ENCODE data around the gene SP2.
A peak's percentile ranks its signal among the peaks of the same experiment; 100 is the strongest.

Gene SP2

GRCh38 chr17:47898241-47898640, 2.2 kb downstream of the SP2 start:
- in situ Hi-C loops (cut with HindIII; ENCODE audit: low sequenced_read_pairs) = no loop called here
- no peak overlapping the region for H3K4me3 ChIP-seq (ENCODE audit: low read depth, low read length)
- TF ChIP-seq CTCF (IDR thresholded peaks at IDR 0.05; ENCODE audit: low read depth, low read length) = no peak
- DNase-seq (ENCODE audit: low read depth, low spot score) = no peak

GRCh38 chr17:47899643-47900042, 3.6 kb downstream of the SP2 start:
- DNase-seq (ENCODE audit: low read depth, low spot score) = no peak
- no peak for TF ChIP-seq CTCF (IDR thresholded peaks at IDR 0.05; ENCODE audit: low read depth, low read length)
- H3K4me3 ChIP-seq (ENCODE audit: low read depth, low read length) = no peak overlapping the region
- in situ Hi-C loops (cut with HindIII; ENCODE audit: low sequenced_read_pairs) = no loop called here

GRCh38 chr17:47901423-47901822, 5.4 kb downstream of the SP2 start:
- no peak overlapping the region for H3K4me3 ChIP-seq (ENCODE audit: low read depth, low read length)
- in situ Hi-C loops (cut with HindIII; ENCODE audit: low sequenced_read_pairs) = no loop called here
- no peak for DNase-seq (ENCODE audit: low read depth, low spot score)
- no peak for TF ChIP-seq CTCF (IDR thresholded peaks at IDR 0.05; ENCODE audit: low read depth, low read length)

- TF ChIP-seq CTCF (IDR thresholded peaks at IDR 0.05; ENCODE audit: low read depth, low read length) = no peak
- DNase-seq (ENCODE audit: low read depth, low spot score) = no peak
- in situ Hi-C loops (cut with HindIII; ENCODE audit: low sequenced_read_pairs) = no loop called here
- H3K4me3 ChIP-seq (ENCODE audit: low read depth, low read length) = no peak overlapping the region
Observed at GRCh38 chr17:47902039-47902744, 6.2 kb downstream of the SP2 start.

GRCh38 chr17:47905221-47905733, 9.2 kb downstream of the SP2 start:
- in situ Hi-C loops (cut with HindIII; ENCODE audit: low sequenced_read_pairs) = no loop called here
- peak; percentile 89 for DNase-seq (ENCODE audit: low read depth, low spot score)
- no peak for TF ChIP-seq CTCF (IDR thresholded peaks at IDR 0.05; ENCODE audit: low read depth, low read length)
- H3K4me3 ChIP-seq (ENCODE audit: low read depth, low read length) = no peak overlapping the region

- in situ Hi-C loops (cut with HindIII; ENCODE audit: low sequenced_read_pairs) = no loop called here
- DNase-seq (ENCODE audit: low read depth, low spot score) = no peak
- H3K4me3 ChIP-seq (ENCODE audit: low read depth, low read length) = no peak overlapping the region
- no peak for TF ChIP-seq CTCF (IDR thresholded peaks at IDR 0.05; ENCODE audit: low read depth, low read length)
Observed at GRCh38 chr17:47906443-47906842, 10.4 kb downstream of the SP2 start.

Data from astrocyte of the spinal cord (primary cell).